Upper lobe of left lung (tissue), 4 donors: ENCODE measurements around the gene CEP250.

ENCODE experiments used
- CTCF ChIP-seq, 6 experiments: fragments of 450-650 bp in 4 of 6; fragments of 200-600 bp in 2 of 6; sonication (generic) in 2 of 6; IDR thresholded peaks; one replicate each; pipeline ENCODE4 v1.5.1; 2016 to 2019; ENCODE audit warnings: antibody characterized with exemption in 6 of 6
- EP300 ChIP-seq, 4 donors: sonication (generic); formaldehyde crosslinking; IDR thresholded peaks; one replicate each; pipeline ENCODE4 v1.5.1; 2017; ENCODE audit warnings: antibody characterized with exemption in 4 of 4, control low read depth in 2 of 4
- POLR2AphosphoS5 ChIP-seq, 2 donors: sonication (generic); formaldehyde crosslinking; IDR thresholded peaks; one replicate each; pipeline ENCODE4 v1.5.1; 2017; ENCODE audit warnings: antibody characterized with exemption in 2 of 2

- TF ChIP-seq EP300 (IDR thresholded peaks at IDR 0.05): no peak
- no peak for TF ChIP-seq CTCF (IDR thresholded peaks at IDR 0.05)
- TF ChIP-seq POLR2AphosphoS5 (IDR thresholded peaks at IDR 0.05): no peak
Observed at GRCh38 chr20:35466856-35467255, 11.5 kb downstream of the CEP250 start.
